HepG2 (cell line): ENCODE results near the gene CAPN2. TPM values are rescaled to one million over a fixed set of nuclear protein-coding genes. Genes with fewer than 3 reads are reported as not detected.

ENCODE experiments used
- GTF3A ChIP-seq: sonication (generic); formaldehyde crosslinking; conservative IDR thresholded peaks from 2 replicates; pipeline ENCODE4 v1.4.0; 2020; ENCODE audit warnings: mild to moderate bottlenecking, missing genetic modification reagents
- HNF1B ChIP-seq: sonication (generic); formaldehyde crosslinking; IDR thresholded peaks from 2 replicates; pipeline ENCODE4 v1.5.1; 2020; ENCODE audit warnings: mild to moderate bottlenecking, moderate library complexity, missing genetic modification reagents
- PRMT3 ChIP-seq: sonication (generic); formaldehyde crosslinking; IDR thresholded peaks from 2 replicates; pipeline ENCODE4 v1.8.1; 2022; ENCODE audit warnings: low read depth, mild to moderate bottlenecking, moderate library complexity, missing genetic modification reagents, borderline replicate concordance
- SRF ChIP-seq: IDR thresholded peaks from 2 replicates; pipeline ENCODE4 v1.6.1; 2011; ENCODE audit warnings: mild to moderate bottlenecking, low read depth, low read length, moderate library complexity
- TCF7 ChIP-seq: sonication (generic); IDR thresholded peaks from 2 replicates; pipeline ENCODE4 v1.6.1; 2016; ENCODE audit warnings: antibody characterized with exemption, low read depth
- ZNF75D ChIP-seq: sonication (generic); formaldehyde crosslinking; IDR thresholded peaks from 2 replicates; pipeline ENCODE4 v1.8.1; 2023; ENCODE audit warnings: missing genetic modification reagents, mild to moderate bottlenecking, borderline replicate concordance
- ZZZ3 ChIP-seq: sonication (generic); formaldehyde crosslinking; IDR thresholded peaks from 2 replicates; pipeline ENCODE4 v1.4.0; 2020; ENCODE audit warnings: missing genetic modification reagents, mild to moderate bottlenecking, borderline replicate concordance
- polyA plus RNA-seq, 8 experiments: library from polyadenylated mRNA; depleted of rRNA in 3 of 8; stranded (reverse) in 7 of 8; unstranded in 1 of 8; fragments of >200 nt; fragmentation: Illumina TruSeq in 4 of 8; extraction: Trizol in 4 of 8; gene quantifications; 2 replicates each; pipeline versions ENCODE4 v1.2.1 to v1.2.3, GENCODE V29; 2011 to 2016; ENCODE audit warnings: low read depth in 4 of 8, missing spikeins in 1 of 8, mixed read lengths in 1 of 8; ENCODE audit not compliant: insufficient read depth in 1 of 8
- total RNA-seq, 5 experiments: library from RNA; depleted of rRNA; stranded (reverse); fragments of >200 nt; fragmentation: Illumina TruSeq; extraction: Trizol; gene quantifications; 2 replicates each; pipeline ENCODE4 v1.2.3, GENCODE V29; 2016; ENCODE audit warnings: low read depth in 1 of 5
- TF ChIP-seq, protein P1 (sequence below): sonication (generic); formaldehyde crosslinking; IDR thresholded peaks from 2 replicates; pipeline ENCODE4 v1.8.1; 2023; ENCODE audit warnings: missing genetic modification reagents, inconsistent platforms, borderline replicate concordance
- TF ChIP-seq, protein P2 (sequence below): conservative IDR thresholded peaks from 2 replicates; pipeline ENCODE4 v1.6.1; 2018; ENCODE audit warnings: missing genetic modification reagents

CAPN2 gene
- total and polyA plus RNA-seq, 2 of the 13 experiments (the other 11 are each of a cell fraction or from before 2014, with no cell fraction given) = 6.2 to 7.4 TPM

DNA sequence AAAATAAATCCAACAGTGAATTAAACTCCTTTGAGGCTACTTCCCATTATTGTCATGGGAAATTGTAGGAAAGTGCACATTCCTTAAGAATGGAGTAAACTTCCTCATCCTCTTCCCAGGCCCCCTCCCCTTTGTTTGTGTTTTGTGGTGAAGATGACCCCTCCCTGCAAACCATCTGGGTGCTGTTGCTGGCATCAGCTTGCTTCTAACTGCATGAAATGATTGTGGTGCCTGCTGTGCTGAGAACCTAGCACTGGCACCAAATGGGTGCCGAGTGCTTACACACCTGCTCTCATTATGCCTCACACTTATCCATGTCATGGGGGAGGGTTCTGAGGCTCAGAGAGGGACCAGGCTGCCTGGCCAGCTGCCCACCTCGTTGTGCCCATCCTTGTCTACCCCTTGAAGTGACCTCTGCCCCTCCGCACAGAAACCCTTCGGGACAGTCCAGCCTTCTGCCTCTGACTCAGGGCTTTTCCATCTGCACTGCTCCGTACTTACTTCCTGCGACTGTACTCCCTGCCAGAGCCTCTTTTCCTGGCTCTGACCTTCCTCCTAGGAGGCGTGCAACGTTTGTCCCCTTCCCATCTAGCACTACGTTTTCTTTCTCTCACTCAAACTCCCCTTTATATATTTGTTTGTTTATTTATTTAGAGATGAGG, 30.6 kb downstream of the CAPN2 start (continued):
- TF ChIP-seq HNF1B (CRISPR knock-in tag) = no peak
- TF ChIP-seq GTF3A (CRISPR knock-in tag) = no peak
- TF ChIP-seq, protein P1, sequence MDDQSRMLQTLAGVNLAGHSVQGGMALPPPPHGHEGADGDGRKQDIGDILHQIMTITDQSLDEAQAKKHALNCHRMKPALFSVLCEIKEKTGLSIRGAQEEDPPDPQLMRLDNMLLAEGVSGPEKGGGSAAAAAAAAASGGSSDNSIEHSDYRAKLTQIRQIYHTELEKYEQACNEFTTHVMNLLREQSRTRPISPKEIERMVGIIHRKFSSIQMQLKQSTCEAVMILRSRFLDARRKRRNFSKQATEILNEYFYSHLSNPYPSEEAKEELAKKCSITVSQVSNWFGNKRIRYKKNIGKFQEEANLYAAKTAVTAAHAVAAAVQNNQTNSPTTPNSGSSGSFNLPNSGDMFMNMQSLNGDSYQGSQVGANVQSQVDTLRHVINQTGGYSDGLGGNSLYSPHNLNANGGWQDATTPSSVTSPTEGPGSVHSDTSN (CRISPR knock-in tag) = no peak
- TF ChIP-seq PRMT3 (CRISPR knock-in tag) = no peak
- TF ChIP-seq ZZZ3 (CRISPR knock-in tag) = no peak
- TF ChIP-seq ZNF75D = no peak
- TF ChIP-seq SRF = no peak
- TF ChIP-seq, protein P2, sequence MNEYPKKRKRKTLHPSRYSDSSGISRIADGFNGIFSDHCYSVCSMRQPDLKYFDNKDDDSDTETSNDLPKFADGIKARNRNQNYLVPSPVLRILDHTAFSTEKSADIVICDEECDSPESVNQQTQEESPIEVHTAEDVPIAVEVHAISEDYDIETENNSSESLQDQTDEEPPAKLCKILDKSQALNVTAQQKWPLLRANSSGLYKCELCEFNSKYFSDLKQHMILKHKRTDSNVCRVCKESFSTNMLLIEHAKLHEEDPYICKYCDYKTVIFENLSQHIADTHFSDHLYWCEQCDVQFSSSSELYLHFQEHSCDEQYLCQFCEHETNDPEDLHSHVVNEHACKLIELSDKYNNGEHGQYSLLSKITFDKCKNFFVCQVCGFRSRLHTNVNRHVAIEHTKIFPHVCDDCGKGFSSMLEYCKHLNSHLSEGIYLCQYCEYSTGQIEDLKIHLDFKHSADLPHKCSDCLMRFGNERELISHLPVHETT (CRISPR knock-in tag) = no peak
- no peak for TF ChIP-seq TCF7
